GM18511 (cell line): Measurements from ENCODE around the gene CDC34.
A peak's percentile ranks its signal among the peaks of the same experiment; 100 is the strongest.

Experiments used
- ATAC-seq: cut with Tn5 transposase; IDR thresholded peaks from one replicate; pipeline ENCODE4 v1.9.1; 2021; ENCODE audit warnings: mild to moderate bottlenecking, moderate library complexity; ENCODE audit not compliant: unreplicated experiment

The CDC34 gene

GRCh38 chr19:518598-519231 is 12.8 kb upstream of the CDC34 start:
- no peak for ATAC-seq

GRCh38 chr19:519449-519865 is 12.1 kb upstream of the CDC34 start:
- no peak for ATAC-seq

GRCh38 chr19:522726-523125 is 8.8 kb upstream of the CDC34 start:
- no peak for ATAC-seq

- no peak for ATAC-seq
These were observed 7.4 kb upstream of the CDC34 start for GRCh38 chr19:524062-524674.

- ATAC-seq, result no peak
These were observed 6.5 kb upstream of the CDC34 start for GRCh38 chr19:525029-525428.

- ATAC-seq, result no peak
These were observed 5.6 kb upstream of the CDC34 start for GRCh38 chr19:525857-526419.

- no peak for ATAC-seq
These were observed 1.2 kb upstream of the CDC34 start for GRCh38 chr19:530134-531008.

- peak; percentile 60 for ATAC-seq
These were observed 379 bp upstream of the CDC34 start for GRCh38 chr19:531009-531752.

- ATAC-seq, result no peak
These were observed 1.2 kb downstream of the CDC34 start for GRCh38 chr19:532561-533363.

- ATAC-seq, result no peak
These were observed 2.0 kb downstream of the CDC34 start for GRCh38 chr19:533364-534058.

- ATAC-seq, result no peak
These were observed 2.5 kb downstream of the CDC34 start for GRCh38 chr19:534088-534487.

- no peak for ATAC-seq
These were observed 3.7 kb downstream of the CDC34 start for GRCh38 chr19:535017-535835.

GRCh38 chr19:536031-536880 is 4.7 kb downstream of the CDC34 start:
- ATAC-seq, result no peak

GRCh38 chr19:536881-537404 is 5.4 kb downstream of the CDC34 start:
- no peak for ATAC-seq

GRCh38 chr19:538641-539428 is 7.3 kb downstream of the CDC34 start:
- no peak for ATAC-seq

GRCh38 chr19:539429-540030 is 8.0 kb downstream of the CDC34 start:
- no peak for ATAC-seq
